LHCN-M2 (cell line): ENCODE measurements around the gene SLC16A8. TPM values are rescaled to one million over a fixed set of nuclear protein-coding genes. Genes with fewer than 3 reads are reported as not detected.
"Not testable (repeated sequence)": the region's sequence is repeated elsewhere in the genome, so short reads cannot be mapped to it uniquely, and the experiment has no call there.

Source experiments
- DNase-seq: peaks from one replicate; pipeline ENCODE4 v3.0.0-alpha.2; 2012; ENCODE audit warnings: low read depth
- polyA plus RNA-seq: library from polyadenylated mRNA; unstranded; fragments of >200 nt; gene quantifications from one replicate; pipeline ENCODE4 v1.2.1, GENCODE V29; 2012; ENCODE audit warnings: missing spikeins
- total RNA-seq: library from RNA; depleted of rRNA; stranded (reverse); fragments of >200 nt; gene quantifications from 2 replicates; pipeline ENCODE4 v1.2.3, GENCODE V29; 2014; rRNA removed

Gene SLC16A8
- total RNA-seq = not detected in 2 replicates
- 0.17 TPM for polyA plus RNA-seq

GRCh38 chr22:38083931-38084631 is at the start of gene SLC16A8:
Gene SLC16A8, minus strand, starts transcription at chr22:38084184. Its CDS starts 1,311 bp downstream, at chr22:38082873.
- DNase-seq = no peak

- no peak for DNase-seq
Measured at GRCh38 chr22:38133331-38133730, 49.3 kb upstream of the SLC16A8 start.

GRCh38 chr22:38132794-38133193 is 48.8 kb upstream of the SLC16A8 start:
- no peak for DNase-seq

GRCh38 chr22:38132136-38132535 is 48.2 kb upstream of the SLC16A8 start:
- no peak for DNase-seq

- no peak for DNase-seq
Measured at GRCh38 chr22:38131399-38131798, 47.4 kb upstream of the SLC16A8 start.

- DNase-seq = no peak
Measured at GRCh38 chr22:38129856-38130255, 45.9 kb upstream of the SLC16A8 start.

- DNase-seq = no peak
Measured at GRCh38 chr22:38129021-38129420, 45.0 kb upstream of the SLC16A8 start.

- no peak for DNase-seq
Measured at GRCh38 chr22:38127869-38128268, 43.9 kb upstream of the SLC16A8 start.

GRCh38 chr22:38126928-38127668 is 43.1 kb upstream of the SLC16A8 start:
- DNase-seq = no peak

GRCh38 chr22:38125751-38126201 is 41.8 kb upstream of the SLC16A8 start:
- DNase-seq = no peak

- no peak for DNase-seq
Measured at GRCh38 chr22:38125038-38125610, 41.1 kb upstream of the SLC16A8 start.

GRCh38 chr22:38124236-38124974 is 40.4 kb upstream of the SLC16A8 start:
- no peak for DNase-seq

- DNase-seq = no peak
Measured at GRCh38 chr22:38122616-38123015, 38.6 kb upstream of the SLC16A8 start.

GRCh38 chr22:38120359-38121110 is 36.6 kb upstream of the SLC16A8 start:
- no peak for DNase-seq

- DNase-seq = not testable (repeated sequence)
Measured at GRCh38 chr22:38118747-38119146, 34.8 kb upstream of the SLC16A8 start.

- DNase-seq = no peak
Measured at GRCh38 chr22:38118182-38118581, 34.2 kb upstream of the SLC16A8 start.

- not testable (repeated sequence) for DNase-seq
Measured at GRCh38 chr22:38117556-38117955, 33.6 kb upstream of the SLC16A8 start.

- no peak for DNase-seq
Measured at GRCh38 chr22:38115423-38116205, 31.6 kb upstream of the SLC16A8 start.

- peak; percentile 75 for DNase-seq
Measured at GRCh38 chr22:38114484-38115398, 30.8 kb upstream of the SLC16A8 start.
